NCI-H2196 (cell line): Measurements from ENCODE around the gene AUH.

Source experiments
- DNase-seq: peaks from one replicate; lab custom pipeline; 2025; ENCODE audit not compliant: unreplicated experiment; lab: John Stamatoyannopoulos, UW

Gene AUH

DNA sequence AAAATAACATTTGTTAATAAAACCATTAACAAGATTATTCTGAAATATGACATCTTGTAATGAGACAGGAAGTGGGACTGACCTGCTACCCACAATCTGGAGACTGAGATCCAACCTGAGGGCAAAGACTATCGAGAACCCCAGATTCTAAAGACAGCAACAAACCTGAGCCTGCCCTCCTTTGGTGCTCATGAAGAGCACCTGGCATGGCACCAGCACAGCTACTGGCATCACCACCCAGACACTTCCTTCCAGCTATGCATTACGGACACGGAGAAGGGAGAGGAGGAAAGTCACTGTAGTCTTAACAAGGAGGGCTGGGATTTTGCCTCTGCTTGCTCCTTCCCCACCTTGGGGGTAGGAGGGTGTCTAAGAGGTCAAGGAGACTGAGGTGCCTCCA is 105.5 kb downstream of the AUH start:
- no peak for DNase-seq

DNA sequence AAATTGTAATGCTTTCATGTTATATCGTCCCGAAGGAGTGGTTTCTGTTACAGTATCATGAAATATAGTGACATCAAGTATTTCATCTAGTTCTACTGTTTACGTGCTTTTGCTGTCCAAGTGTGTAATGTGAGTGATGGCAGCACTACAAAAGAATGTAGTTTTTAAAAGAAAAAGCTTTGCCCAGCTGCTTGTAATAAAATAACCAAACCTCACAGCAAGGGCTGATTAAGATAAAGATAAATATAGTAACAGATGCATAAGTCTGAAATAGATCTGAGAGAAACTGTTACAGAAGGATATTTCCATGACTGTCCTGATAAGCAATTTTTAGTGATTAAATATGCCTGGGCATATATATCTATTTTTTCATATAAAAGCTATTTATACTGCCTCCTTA is 106.4 kb downstream of the AUH start:
- DNase-seq, result no peak

GRCh38 chr9:91253488-91253887 is 108.2 kb downstream of the AUH start:
- DNase-seq, result no peak

DNA sequence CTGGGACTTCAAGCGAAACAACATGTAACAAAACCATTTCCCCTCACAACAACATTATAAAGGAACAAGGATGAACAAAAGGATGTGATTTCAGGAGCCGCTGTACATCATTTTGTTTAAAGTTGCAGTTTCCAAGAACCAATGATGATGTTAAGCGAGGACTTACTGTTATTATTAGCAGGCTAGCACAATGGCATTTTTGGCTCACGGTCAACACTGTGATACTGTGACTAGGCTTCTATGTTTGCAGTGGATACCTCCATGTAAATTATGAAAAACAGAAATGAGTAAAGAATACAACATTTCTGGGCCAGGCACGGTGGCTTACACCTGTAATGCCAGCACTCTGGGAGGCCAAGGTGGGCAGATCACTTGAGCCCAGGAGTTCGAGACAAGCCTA is 113.0 kb downstream of the AUH start:
- no peak for DNase-seq

- no peak for DNase-seq
Observed at GRCh38 chr9:91247278-91247677, 114.4 kb downstream of the AUH start.

DNA sequence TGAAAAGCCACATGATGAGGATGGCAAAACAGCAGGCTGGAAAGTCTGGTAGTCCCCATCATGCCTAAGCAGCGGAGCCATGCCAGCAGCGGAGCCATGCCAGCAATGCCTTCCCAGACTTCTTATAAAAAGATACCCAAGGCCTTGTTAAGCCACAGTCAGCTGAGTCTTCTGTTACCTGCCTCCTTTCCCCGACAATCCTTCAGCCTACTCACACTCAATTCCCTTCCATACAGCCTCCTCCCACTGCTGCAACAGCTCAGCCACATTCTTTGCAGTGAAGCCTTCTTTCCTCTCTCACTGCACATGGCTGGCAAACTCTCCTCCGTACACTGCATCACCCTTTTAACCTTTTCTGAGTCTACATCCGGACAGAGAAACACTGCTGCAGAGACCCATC is 114.9 kb downstream of the AUH start:
- no peak for DNase-seq

- no peak for DNase-seq
Observed at GRCh38 chr9:91245431-91246313, 116.0 kb downstream of the AUH start.

DNA sequence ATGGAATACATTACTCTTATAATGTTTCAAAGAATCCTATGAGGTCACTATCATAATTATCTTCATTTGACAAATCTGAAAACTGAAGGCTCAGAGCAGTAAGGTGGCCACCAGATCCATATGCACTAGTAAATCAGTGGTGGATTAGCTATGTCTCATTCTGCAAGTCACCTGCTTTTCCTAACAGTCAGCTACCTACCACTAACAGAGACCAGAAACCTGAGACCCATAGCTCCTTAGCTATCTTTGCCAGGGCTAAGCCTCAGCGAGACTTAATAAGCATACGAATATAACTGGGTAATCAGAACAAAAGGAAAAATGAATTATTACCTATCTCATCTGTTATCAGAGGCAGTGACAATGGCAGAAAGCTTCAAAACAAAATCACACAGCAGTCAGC is 118.7 kb downstream of the AUH start:
- no peak for DNase-seq

- no peak for DNase-seq
Observed at GRCh38 chr9:91241909-91242308, 119.8 kb downstream of the AUH start.

- DNase-seq, result no peak
Observed at GRCh38 chr9:91240596-91241165, 121.0 kb downstream of the AUH start.

DNA sequence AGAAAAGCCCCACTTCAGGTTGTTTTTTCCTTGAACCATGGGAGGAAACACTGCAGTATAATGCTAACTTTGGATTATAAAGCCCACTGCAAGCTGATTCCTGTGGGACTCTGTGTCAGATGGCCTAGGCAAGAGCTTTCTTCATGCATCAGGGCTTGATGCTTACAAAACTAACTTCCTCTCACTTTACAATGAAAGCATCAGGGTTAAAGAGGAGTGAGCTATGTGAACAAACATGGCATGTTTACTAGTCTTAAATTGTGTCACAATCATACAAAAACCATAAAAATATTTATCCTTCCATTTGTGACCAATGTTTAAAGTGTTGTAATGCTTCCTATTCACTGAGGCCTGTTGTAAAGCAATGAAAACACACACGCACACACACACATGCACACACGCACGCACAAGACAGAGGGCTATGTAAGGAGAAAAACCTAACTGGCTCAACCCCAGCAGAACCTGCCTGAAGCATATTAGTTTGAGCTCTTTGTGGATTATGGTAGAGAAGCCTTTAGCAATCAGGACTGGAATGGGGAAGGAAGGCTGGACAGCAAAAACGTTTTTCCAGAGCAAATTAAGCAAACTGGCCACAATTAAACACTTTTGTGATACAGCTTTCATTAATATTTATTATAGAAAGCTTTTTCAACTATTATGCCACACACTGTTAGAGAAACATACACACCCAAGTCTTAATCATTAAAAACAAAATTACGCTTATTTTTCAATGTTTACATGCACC is 122.2 kb downstream of the AUH start:
- DNase-seq, result no peak

- no peak for DNase-seq
Observed at GRCh38 chr9:91234523-91234922, 127.2 kb downstream of the AUH start.

DNA sequence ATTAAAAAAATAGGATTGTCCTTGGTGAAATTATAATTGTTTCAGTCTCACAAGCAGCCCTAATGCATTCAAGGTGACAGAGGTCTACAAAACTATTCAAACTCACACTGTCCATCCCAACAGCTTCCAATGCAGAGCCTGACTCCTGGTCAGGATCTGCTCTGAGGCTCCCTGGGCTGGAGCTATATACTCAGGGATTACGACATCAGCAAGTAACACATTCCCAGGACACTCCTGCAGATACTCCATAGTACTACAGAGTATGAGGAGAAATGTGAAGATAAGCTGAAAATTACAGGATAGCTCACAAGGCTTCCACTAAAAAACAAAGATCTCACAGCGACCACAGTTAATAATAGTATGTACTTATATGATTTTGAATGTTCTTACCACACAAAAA is 130.1 kb downstream of the AUH start:
- DNase-seq, result no peak

DNA sequence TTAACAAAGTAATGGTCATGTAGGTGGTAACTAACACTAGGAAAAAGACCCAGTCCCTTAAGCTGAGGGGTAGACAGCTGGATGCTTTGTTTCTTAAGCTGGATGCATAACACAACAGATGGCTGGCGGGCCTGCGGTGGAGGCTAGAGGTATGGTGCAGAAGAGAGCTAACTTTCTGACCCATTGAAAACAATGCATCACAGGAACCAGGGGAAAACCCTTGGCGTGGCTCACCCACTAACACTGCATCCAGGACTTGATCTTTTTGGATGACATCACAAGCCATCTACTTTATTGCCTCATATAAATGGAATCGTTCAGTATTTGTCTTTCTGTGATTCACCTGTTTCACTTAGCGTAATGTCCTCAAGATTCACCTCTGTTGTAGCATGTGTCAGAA is 138.7 kb downstream of the AUH start:
- no peak for DNase-seq

DNA sequence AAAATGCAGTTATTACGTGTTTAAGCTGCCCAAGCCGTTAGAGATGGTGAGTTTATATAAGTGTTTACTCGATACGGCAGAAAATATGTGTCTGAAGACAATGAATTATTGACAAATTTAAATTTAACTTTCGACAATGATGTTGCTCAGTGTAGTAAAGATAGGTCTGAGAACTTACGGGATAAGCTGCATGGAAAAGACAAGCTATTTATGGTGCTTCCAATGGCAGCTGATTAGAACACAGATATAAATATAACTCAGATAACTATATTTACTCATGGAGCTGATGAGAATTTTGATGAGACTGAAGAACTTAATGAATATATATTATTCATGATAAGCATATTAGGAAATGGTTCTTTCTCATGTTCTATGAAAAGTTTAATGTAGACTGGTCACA is 139.3 kb downstream of the AUH start:
- DNase-seq, result no peak

DNA sequence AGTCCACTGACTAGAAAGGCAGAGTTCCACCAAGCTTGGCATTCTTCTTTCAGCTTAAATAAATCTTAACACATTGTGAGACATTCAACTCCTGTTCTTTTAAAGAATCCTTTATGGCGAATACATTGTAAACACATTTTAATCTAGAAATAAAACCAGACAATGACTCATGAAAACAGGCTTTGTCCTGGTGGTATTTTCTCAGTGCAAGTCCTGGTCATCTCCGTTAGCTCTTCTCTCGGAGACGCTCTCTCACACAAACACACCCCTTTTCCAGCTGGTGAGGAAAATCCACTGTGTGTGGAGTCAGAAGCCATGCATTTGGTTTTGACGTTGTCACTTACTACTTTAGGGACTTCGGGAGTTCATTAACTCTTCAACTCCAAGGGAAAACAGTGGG is 140.4 kb downstream of the AUH start:
- DNase-seq, result no peak

GRCh38 chr9:91220491-91221135 is 141.1 kb downstream of the AUH start:
- no peak for DNase-seq

DNA sequence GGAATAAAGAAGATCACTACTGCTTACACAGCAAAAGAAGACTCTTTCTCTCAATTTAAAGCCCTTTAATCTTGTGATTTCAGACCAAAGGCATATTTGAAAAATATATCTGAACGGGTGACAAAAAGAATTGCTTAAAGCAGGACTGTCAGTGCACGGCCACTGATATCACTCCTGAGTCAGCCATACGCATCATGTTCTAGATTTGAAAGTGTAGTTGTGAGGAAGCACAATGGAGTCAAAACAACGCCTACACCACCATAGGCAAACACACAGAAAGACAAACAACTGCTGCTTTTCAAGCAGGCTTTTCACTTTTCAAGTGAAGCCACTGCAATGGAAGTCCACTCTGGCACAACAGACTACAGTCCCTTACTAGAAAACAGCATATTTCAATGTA is 141.7 kb downstream of the AUH start:
- no peak for DNase-seq

- DNase-seq, result no peak
Observed at GRCh38 chr9:91219557-91219956, 142.2 kb downstream of the AUH start.

DNA sequence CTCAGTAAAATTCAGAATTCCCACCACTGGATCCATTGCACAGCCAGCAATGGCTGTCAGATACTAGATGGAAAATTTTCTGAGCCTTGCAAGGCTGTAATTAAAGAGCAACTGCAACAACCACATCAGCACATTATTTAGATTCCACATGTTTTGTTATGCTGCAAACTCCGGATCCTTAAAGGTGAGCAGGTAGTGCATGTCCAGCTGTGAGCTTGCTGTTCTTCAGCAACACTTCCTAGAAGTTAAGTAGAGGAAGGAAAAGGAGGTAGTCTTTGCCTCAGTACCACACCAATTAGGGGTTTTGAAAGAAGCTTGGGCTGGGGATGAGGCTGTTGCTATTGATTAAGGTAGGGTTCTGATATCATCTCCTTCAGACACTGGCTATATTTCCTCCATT is 144.3 kb downstream of the AUH start:
- no peak for DNase-seq

DNA sequence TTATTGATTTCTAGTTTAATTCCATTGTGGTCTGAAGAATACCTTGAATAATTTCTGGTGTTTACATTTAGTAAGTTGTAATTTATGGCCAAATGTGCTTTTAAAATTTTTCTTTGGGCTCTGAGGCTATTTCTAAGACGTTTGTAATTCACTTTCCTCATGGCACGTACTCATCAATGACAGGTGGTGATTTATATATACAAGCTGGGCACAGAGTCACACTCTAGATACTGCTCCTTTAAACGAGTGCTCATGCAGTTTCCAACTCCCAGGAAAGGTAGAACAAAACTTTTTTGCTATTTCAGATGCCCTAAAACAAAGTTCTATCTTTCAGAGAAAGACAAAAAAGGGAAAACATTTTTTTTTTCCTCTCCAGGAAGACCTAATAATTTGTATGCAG is 146.9 kb downstream of the AUH start:
- DNase-seq, result no peak

DNA sequence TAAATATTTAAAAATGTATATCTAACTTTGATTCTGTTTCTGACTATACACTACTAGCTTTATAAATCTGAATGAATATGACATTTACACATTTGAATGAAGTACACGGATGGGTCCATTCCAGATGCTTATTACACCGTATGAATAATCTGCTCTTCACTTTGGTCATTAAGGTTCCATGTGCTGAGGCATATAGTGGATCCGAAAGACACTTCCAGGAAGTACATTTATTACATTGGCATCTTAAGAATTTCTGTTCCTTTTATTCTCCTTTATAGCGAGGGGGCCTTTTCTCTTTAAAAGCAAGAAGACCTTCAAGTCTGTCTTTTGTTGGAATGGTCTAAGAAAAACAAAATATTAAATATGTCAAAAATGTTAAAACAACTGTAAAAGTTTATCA is 147.6 kb downstream of the AUH start:
- DNase-seq, result no peak
